Stimulated activated CD8-positive, alpha-beta memory T cell treated with anti-CD3 and anti-CD28 coated beads, Interleukin-15, amount 100 ng/mL, for 24 hours (primary cell): ENCODE measurements around the gene TSPY9.
"Not testable (repeated sequence)": the region's sequence is repeated elsewhere in the genome, so short reads cannot be mapped to it uniquely, and the experiment has no call there.

Experiments
- DNase-seq: peaks from one replicate; pipeline ENCODE4 v3.0.0-alpha.2; 2020; ENCODE audit warnings: low read depth

Gene TSPY9

GRCh38 chrY:9486967-9487366, at the start of gene TSPY9:
TSPY9 (plus strand) TSS chrY:9487267; CDS start chrY:9487313, 46 bp downstream.
- DNase-seq: not testable (repeated sequence)

GRCh38 chrY:9466655-9467054, 20.4 kb upstream of the TSPY9 start, which contains the start of gene TSPY1:
TSPY1 (plus strand) TSS chrY:9466955; CDS start chrY:9467001, 46 bp downstream.
- DNase-seq: not testable (repeated sequence)

GRCh38 chrY:9504396-9504795, 17.3 kb downstream of the TSPY9 start:
- not testable (repeated sequence) for DNase-seq

GRCh38 chrY:9516287-9516686, 29.2 kb downstream of the TSPY9 start:
- DNase-seq: not testable (repeated sequence)

- DNase-seq: not testable (repeated sequence)
Observed at GRCh38 chrY:9527580-9527979, 40.5 kb downstream of the TSPY9 start, which contains the start of gene TSPY10. TSPY10 (plus strand) TSS chrY:9527880; CDS start chrY:9527926, 46 bp downstream.
